SK-N-SH treated with all-trans-retinoic acid at 6 μM for 48 hours (cell line): ENCODE measurements around the gene GHSR.

Experiments used
- ARNTL ChIP-seq: fragments of 450-650 bp; formaldehyde crosslinking; IDR thresholded peaks from 2 replicates; pipeline ENCODE4 v1.5.0; 2020; ENCODE audit warnings: low read depth, mild to moderate bottlenecking, moderate library complexity, borderline replicate concordance
- CREB5 ChIP-seq: fragments of 250-450 bp; sonication (Bioruptor Pico); IDR thresholded peaks from 2 replicates; pipeline ENCODE4 v1.5.1; 2020; ENCODE audit warnings: low read depth, mild to moderate bottlenecking, moderate library complexity
- ISL1 ChIP-seq: fragments of 250-450 bp; sonication (Bioruptor Pico); IDR thresholded peaks from 2 replicates; pipeline ENCODE4 v2.1.2; 2022; ENCODE audit warnings: mild to moderate bottlenecking, moderate library complexity
- OSR1 ChIP-seq: fragments of 250-450 bp; sonication (Bioruptor Pico); IDR thresholded peaks from 2 replicates; pipeline ENCODE4 v1.8.0; 2022; ENCODE audit warnings: moderate library complexity, mild to moderate bottlenecking, inconsistent platforms
- PATZ1 ChIP-seq: fragments of 250-450 bp; sonication (Bioruptor Pico); IDR thresholded peaks from 2 replicates; pipeline ENCODE4 v1.8.0; 2020; ENCODE audit warnings: mild to moderate bottlenecking, moderate library complexity, borderline replicate concordance
- PPARA ChIP-seq: fragments of 250-450 bp; sonication (Bioruptor Pico); IDR thresholded peaks from 2 replicates; pipeline ENCODE4 v1.5.0; 2020; ENCODE audit warnings: mild to moderate bottlenecking, borderline replicate concordance
- ZC3H10 ChIP-seq: fragments of 250-450 bp; sonication (Bioruptor Pico); IDR thresholded peaks from 2 replicates; pipeline ENCODE4 v1.5.1; 2021; ENCODE audit warnings: mild to moderate bottlenecking, moderate library complexity
- ZFP3 ChIP-seq: fragments of 250-450 bp; sonication (Bioruptor Pico); IDR thresholded peaks from 2 replicates; pipeline ENCODE4 v1.5.0; 2020; ENCODE audit warnings: mild to moderate bottlenecking, moderate library complexity

- TF ChIP-seq ZFP3 (CRISPR knock-in tag) (no peak), PATZ1 (CRISPR knock-in tag) (no peak), CREB5 (CRISPR knock-in tag) (no peak), ISL1 (CRISPR knock-in tag) (no peak), ZC3H10 (CRISPR knock-in tag) (no peak), ARNTL (CRISPR knock-in tag) (no peak), OSR1 (CRISPR knock-in tag) (no peak), PPARA (CRISPR knock-in tag) (no peak)
These were observed 50.4 kb downstream of the GHSR start for GRCh38 chr3:172397716-172398405.
